ENCODE measurements around the gene OGFOD3. TPM values are rescaled to one million over a fixed set of nuclear protein-coding genes. Genes with fewer than 3 reads are reported as not detected.
A peak's percentile ranks its signal among the peaks of the same experiment; 100 is the strongest.

Gene OGFOD3, protein sequence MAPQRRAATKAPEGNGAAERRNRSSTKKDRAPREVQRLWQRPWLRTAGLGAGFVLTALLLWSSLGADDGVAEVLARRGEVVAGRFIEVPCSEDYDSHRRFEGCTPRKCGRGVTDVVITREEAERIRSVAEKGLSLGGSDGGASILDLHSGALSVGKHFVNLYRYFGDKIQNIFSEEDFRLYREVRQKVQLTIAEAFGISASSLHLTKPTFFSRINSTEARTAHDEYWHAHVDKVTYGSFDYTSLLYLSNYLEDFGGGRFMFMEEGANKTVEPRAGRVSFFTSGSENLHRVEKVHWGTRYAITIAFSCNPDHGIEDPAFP
- total RNA-seq (2014; rRNA removed; shearing (Covaris generic)) (24.6 and 30.8 TPM in 2 replicates), polyA plus RNA-seq (2016; fragmentation: Nextera tagmentation; extraction: Ambion mirVana) (9.6 and 10.6 TPM in 2 replicates)
- long read RNA-seq, full-length matches to known transcripts, result 16 of 18 reads
- long read RNA-seq, partial matches to known transcripts, result 0 of 18 reads
- long read RNA-seq, other reads (novel, unspliced or antisense), result 2 of 18 reads

DNA sequence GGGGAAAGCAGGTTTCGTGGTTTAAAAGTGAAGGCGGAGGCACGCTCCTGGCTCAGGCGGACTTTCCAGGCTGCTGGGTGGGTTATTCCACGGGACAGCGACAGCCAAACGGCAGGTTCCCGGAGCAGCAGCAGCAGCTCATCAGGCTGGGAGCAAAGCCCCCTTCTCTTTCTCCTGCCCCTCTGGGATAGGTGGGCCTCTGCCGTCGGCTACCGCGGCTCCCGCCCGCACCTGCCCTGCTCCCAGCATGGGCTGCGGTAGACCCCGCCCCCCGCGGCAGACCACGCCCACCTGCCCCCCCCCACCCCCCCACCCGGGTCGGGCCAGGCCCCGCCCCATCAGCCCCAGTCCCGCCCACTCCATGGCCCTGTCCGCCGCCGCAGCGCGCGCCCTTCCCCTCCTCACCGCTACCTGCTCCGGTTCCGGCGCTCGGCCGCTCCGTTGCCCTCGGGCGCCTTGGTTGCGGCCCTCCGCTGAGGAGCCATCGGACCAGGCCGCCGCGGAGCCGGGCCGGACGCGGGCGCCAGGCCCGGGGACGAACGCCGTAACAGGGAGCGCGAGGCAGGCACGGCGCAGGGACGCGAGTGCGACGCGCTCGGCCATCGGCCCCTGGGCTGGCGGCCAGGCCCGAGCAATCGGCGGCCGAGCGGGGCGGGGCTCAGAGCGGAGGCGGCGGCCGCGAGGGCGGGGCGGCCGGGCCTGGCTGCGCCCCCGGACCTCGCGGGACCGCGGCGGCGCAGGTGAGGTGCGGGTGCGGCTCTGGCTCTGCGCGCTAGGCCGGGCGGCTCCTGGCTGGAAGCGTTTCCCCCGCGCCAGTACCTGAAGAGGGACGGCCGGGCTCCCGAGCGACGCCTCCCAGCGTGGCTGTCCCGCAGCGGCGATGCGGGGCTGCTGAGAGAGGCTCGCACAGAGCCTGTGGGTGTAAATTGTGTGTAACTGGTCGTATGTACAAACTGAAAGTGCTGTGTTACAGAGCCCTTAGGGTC lies at the start of gene OGFOD3, which contains the start of gene HEXD:
Gene OGFOD3 (minus strand): TSS at position 586 of the 986 bp plus-strand sequence. CDS start 101 bp downstream, at position 485.
Gene HEXD (plus strand): TSS at position 347 of the 986 bp plus-strand sequence. CDS start 1,453 bp downstream, outside the sequence.
- Mint-ChIP-seq H3K27ac (no peak within 1 kb of the TSS), H3K36me3 (ENCODE audit: low read depth) (peaks cover 37% of the 10 kb centered on the region), H3K4me3 (peak within 1 kb of the TSS; percentile 78), H3K27me3 (ENCODE audit: insufficient read depth, low read depth, poor library complexity) (peaks cover 9% of the 10 kb centered on the region), H3K4me1 (peaks cover 13% of the 10 kb centered on the region), H3K9me3 (peaks cover 25% of the 10 kb centered on the region)
- peak within 1 kb of the TSS; percentile 81 for H2AFZ ChIP-seq
- no peaks in the 10 kb centered on the region for H3K79me2 ChIP-seq (replicated peaks; ENCODE audit: insufficient read depth)
- ATAC-seq (peak; percentile 70), DNase-seq (ENCODE audit: low spot score) (peak; percentile 92)
- no peaks in the 10 kb centered on the region for H3K27me3 ChIP-seq (ENCODE audit: insufficient read depth)
- H3K4me3 ChIP-seq, result peak within 1 kb of the TSS; percentile 86
- H3K4me2 ChIP-seq, result peak within 1 kb of the TSS; percentile 95
- H3K4me1 ChIP-seq (ENCODE audit: insufficient read depth), result peaks cover 19% of the 10 kb centered on the region
- no peaks in the 10 kb centered on the region; the same call in none of the 2 replicates for H3F3A ChIP-seq (replicated peaks; ENCODE audit: low read depth)
- H3K9me2 ChIP-seq (ENCODE audit: insufficient read depth), result no peaks in the 10 kb centered on the region
- H3K27ac ChIP-seq (ENCODE audit: low read depth), result no peak within 1 kb of the TSS
- peaks cover 8% of the 10 kb centered on the region for H4K20me1 ChIP-seq (replicated peaks; ENCODE audit: insufficient read depth)
- H3K36me3 ChIP-seq (ENCODE audit: insufficient read depth), result no peaks in the 10 kb centered on the region
- TF ChIP-seq NANOG (IDR thresholded peaks at IDR 0.05; ENCODE audit: borderline replicate concordance) (no peak), EZH2 (IDR thresholded peaks at IDR 0.05; ENCODE audit: low read depth, unreplicated experiment) (no peak), REST (IDR thresholded peaks at IDR 0.05; ENCODE audit: unreplicated experiment) (no peak), POLR2AphosphoS5 (IDR thresholded peaks at IDR 0.05; ENCODE audit: low read depth) (peak; percentile 89)

GRCh38 chr17:82465023-82465603 lies 46.7 kb upstream of the OGFOD3 start:
- Mint-ChIP-seq H3K36me3 (ENCODE audit: low read depth) (peaks cover 68% of the 10 kb centered on the region), H3K9me3 (no peaks in the 10 kb centered on the region), H3K27ac (no peak overlapping the region)
- no peak for TF ChIP-seq CTCF (conservative IDR thresholded peaks at IDR 0.05; ENCODE audit: low read depth in 2 of 2)
- TF ChIP-seq ZNF114 (CRISPR knock-in tag; IDR thresholded peaks at IDR 0.05), result no peak
- TF ChIP-seq, protein P1, sequence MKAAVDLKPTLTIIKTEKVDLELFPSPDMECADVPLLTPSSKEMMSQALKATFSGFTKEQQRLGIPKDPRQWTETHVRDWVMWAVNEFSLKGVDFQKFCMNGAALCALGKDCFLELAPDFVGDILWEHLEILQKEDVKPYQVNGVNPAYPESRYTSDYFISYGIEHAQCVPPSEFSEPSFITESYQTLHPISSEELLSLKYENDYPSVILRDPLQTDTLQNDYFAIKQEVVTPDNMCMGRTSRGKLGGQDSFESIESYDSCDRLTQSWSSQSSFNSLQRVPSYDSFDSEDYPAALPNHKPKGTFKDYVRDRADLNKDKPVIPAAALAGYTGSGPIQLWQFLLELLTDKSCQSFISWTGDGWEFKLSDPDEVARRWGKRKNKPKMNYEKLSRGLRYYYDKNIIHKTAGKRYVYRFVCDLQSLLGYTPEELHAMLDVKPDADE (IDR thresholded peaks at IDR 0.05), result no peak

More at GRCh38 chr17:82465023-82465603, 46.7 kb upstream of the OGFOD3 start:
- Histone ChIP-seq H3K9me2 (ENCODE audit: insufficient read depth) (no peaks in the 10 kb centered on the region), H3K27me3 (ENCODE audit: insufficient read depth) (no peaks in the 10 kb centered on the region), H3K4me1 (ENCODE audit: insufficient read depth) (no peaks in the 10 kb centered on the region), H3K4me2 (no peak overlapping the region), H4K20me1 (replicated peaks; ENCODE audit: insufficient read depth) (peaks cover 2% of the 10 kb centered on the region; the same call in 1 of the 2 replicates), H3F3A (replicated peaks; ENCODE audit: low read depth) (0 out of 2 replicates have a peak, but pooled peaks cover 3% of the 10 kb centered on the region), H3K79me2 (replicated peaks; ENCODE audit: insufficient read depth) (no peaks in the 10 kb centered on the region), H3K27ac (ENCODE audit: low read depth) (no peak overlapping the region), H3K36me3 (ENCODE audit: insufficient read depth) (peaks cover 18% of the 10 kb centered on the region), H3K4me3 (no peak overlapping the region), H2AFZ (no peak overlapping the region)
- Mint-ChIP-seq H3K4me1 (no peaks in the 10 kb centered on the region), H3K27me3 (ENCODE audit: insufficient read depth, low read depth, poor library complexity) (peaks cover 6% of the 10 kb centered on the region), H3K4me3 (no peak overlapping the region)
- ATAC-seq (no peak), DNase-seq (ENCODE audit: low spot score) (no peak)
